Prostate gland (tissue), 2 donors: ENCODE measurements around the gene STT3A. TPM values are rescaled to one million over a fixed set of nuclear protein-coding genes. Genes with fewer than 3 reads are reported as not detected.

Experiments used
- DNase-seq: peaks from one replicate; pipeline ENCODE4 v3.0.0-alpha.2; 2019; ENCODE audit warnings: low spot score
- H3K27ac ChIP-seq, 2 donors: fragments of 200-600 bp; sonication (generic); 2 replicates each; pipeline ENCODE4 v1.5.1; 2017 to 2019
- H3K27me3 ChIP-seq: fragments of 200-600 bp; sonication (generic); replicated peaks from 2 replicates; pipeline ENCODE4 v1.5.1; 2019; ENCODE audit not compliant: insufficient read depth
- H3K36me3 ChIP-seq, 2 donors: fragments of 200-600 bp; sonication (generic); 1 replicate in 1 of 2; 2 replicates in 1 of 2; pipeline versions ENCODE4 v1.5.1 to v1.8.1; 2017 to 2019
- H3K4me1 ChIP-seq: fragments of 200-600 bp; sonication (generic); replicated peaks from 2 replicates; pipeline ENCODE4 v1.5.1; 2019
- H3K4me3 ChIP-seq, 2 donors: fragments of 200-600 bp; sonication (generic); 2 replicates each; pipeline ENCODE4 v1.5.1; 2017 to 2019
- H3K9me3 ChIP-seq: fragments of 200-600 bp; sonication (generic); 2 replicates; pipeline ENCODE4 v1.5.1; 2017
- CTCF ChIP-seq, 4 experiments: fragments of 200-600 bp in 2 of 4; fragments of 450-650 bp in 2 of 4; sonication (generic) in 2 of 4; IDR thresholded peaks; 1 replicate in 3 of 4; 2 replicates in 1 of 4; pipeline ENCODE4 v1.5.1; 2016 to 2019; ENCODE audit warnings: antibody characterized with exemption in 4 of 4, mild to moderate bottlenecking in 2 of 4, moderate library complexity in 2 of 4
- POLR2A ChIP-seq: fragments of 450-650 bp; IDR thresholded peaks from one replicate; pipeline ENCODE4 v1.6.1; 2016; ENCODE audit warnings: antibody characterized with exemption, mild to moderate bottlenecking
- POLR2AphosphoS5 ChIP-seq: sonication (generic); formaldehyde crosslinking; IDR thresholded peaks from one replicate; pipeline ENCODE4 v1.6.1; 2017; ENCODE audit warnings: antibody characterized with exemption
- WGBS: methylation state at CpG from one replicate; pipeline ENCODE4 v1.1.5; 2018; 5-methylcytosine and 5-hydroxymethylcytosine counted together
- intact Hi-C: fragments of 100-400 bp; cut with DNase I; formaldehyde crosslinking; loops from one replicate; pipeline ENCODE4 v1.14.2; 2022
- total RNA-seq, 2 donors: library from RNA; depleted of rRNA; stranded (reverse); fragments of >200 nt; gene quantifications; one replicate each; pipeline ENCODE4 v1.1.0, GENCODE V29; 2016

STT3A gene
- total RNA-seq, 2 donors from 2014 or later: 90.1 to 124 TPM

- Histone ChIP-seq H3K27ac (no peak overlapping the region), H3K9me3 (no peaks in the 10 kb centered on the region), H3K4me3 (no peak overlapping the region), H3K4me1 (no peaks in the 10 kb centered on the region), H3K36me3 (no peaks in the 10 kb centered on the region), H3K27me3 (no peaks in the 10 kb centered on the region)
- 89% methylated on average over 6 of the region's 6 CpGs for WGBS
- intact Hi-C loops: no loop called here
- TF ChIP-seq CTCF (IDR thresholded peaks at IDR 0.05) (no peak), POLR2AphosphoS5 (no peak), POLR2A (no peak)
- no peak for DNase-seq
Measured at GRCh38 chr11:125649465-125650166, 57.0 kb downstream of the STT3A start.

- TF ChIP-seq POLR2AphosphoS5 (no peak), CTCF (IDR thresholded peaks at IDR 0.05) (no peak), POLR2A (no peak)
- H3K9me3 ChIP-seq: no peaks in the 10 kb centered on the region
- H3K36me3 ChIP-seq: no peaks in the 10 kb centered on the region
- no peak overlapping the region for H3K27ac ChIP-seq
- intact Hi-C loops: no loop called here
- H3K27me3 ChIP-seq: no peaks in the 10 kb centered on the region
- H3K4me1 ChIP-seq: no peaks in the 10 kb centered on the region
- no peak overlapping the region for H3K4me3 ChIP-seq
- DNase-seq: no peak
- 72% methylated on average over 2 of the region's 2 CpGs for WGBS
Measured at GRCh38 chr11:125662689-125663088, 70.0 kb downstream of the STT3A start.

- WGBS: 97% methylated on average over 3 of the region's 3 CpGs
- Histone ChIP-seq H3K27me3 (no peaks in the 10 kb centered on the region), H3K4me1 (no peaks in the 10 kb centered on the region), H3K36me3 (no peaks in the 10 kb centered on the region), H3K27ac (no peak overlapping the region), H3K4me3 (no peak overlapping the region), H3K9me3 (no peaks in the 10 kb centered on the region)
- intact Hi-C loops: no loop called here
- TF ChIP-seq CTCF (IDR thresholded peaks at IDR 0.05) (no peak), POLR2AphosphoS5 (no peak), POLR2A (no peak)
- no peak for DNase-seq
Measured at GRCh38 chr11:125663910-125664309, 71.3 kb downstream of the STT3A start.

GRCh38 chr11:125667151-125667550 is 74.5 kb downstream of the STT3A start:
- Histone ChIP-seq H3K27ac (no peak overlapping the region), H3K9me3 (no peaks in the 10 kb centered on the region), H3K27me3 (no peaks in the 10 kb centered on the region), H3K4me3 (no peak overlapping the region), H3K36me3 (no peaks in the 10 kb centered on the region), H3K4me1 (no peaks in the 10 kb centered on the region)
- 100% methylated on average over 2 of the region's 2 CpGs for WGBS
- TF ChIP-seq CTCF (IDR thresholded peaks at IDR 0.05) (no peak), POLR2AphosphoS5 (no peak), POLR2A (no peak)
- DNase-seq: no peak
- intact Hi-C loops: no loop called here

- no peaks in the 10 kb centered on the region for H3K27me3 ChIP-seq
- H3K9me3 ChIP-seq: no peaks in the 10 kb centered on the region
- no peak for DNase-seq
- TF ChIP-seq POLR2AphosphoS5 (no peak), POLR2A (no peak), CTCF (IDR thresholded peaks at IDR 0.05) (no peak)
- 89% methylated on average over 1 of the region's 1 CpG for WGBS
- H3K27ac ChIP-seq: no peak overlapping the region
- no peak overlapping the region for H3K4me3 ChIP-seq
- no peaks in the 10 kb centered on the region for H3K36me3 ChIP-seq
- intact Hi-C loops: no loop called here
- no peaks in the 10 kb centered on the region for H3K4me1 ChIP-seq
Measured at GRCh38 chr11:125670172-125670571, 77.5 kb downstream of the STT3A start.
